SK-N-SH (cell line): ENCODE data around the gene TMEM164. TPM values are rescaled to one million over a fixed set of nuclear protein-coding genes. Genes with fewer than 3 reads are reported as not detected.
A peak's percentile ranks its signal among the peaks of the same experiment; 100 is the strongest.

Source experiments
- CTCF ChIA-PET: fragments of 300-600, 350-600 bp; formaldehyde crosslinking; extraction: SDS; loops from one replicate; lab custom pipeline; 2021; lab: Yijun Ruan, JAX
- POLR2A ChIA-PET: fragments of 350-600 bp; sonication (Branson Sonifier 250); formaldehyde crosslinking; extraction: SDS; loops from one replicate; lab custom pipeline; 2020; ENCODE audit warnings: antibody characterized with exemption, inconsistent platforms; lab: Yijun Ruan, JAX
- DNase-seq: peaks from one replicate; pipeline ENCODE4 v3.0.0; 2012
- H2AFZ ChIP-seq: fragments of 200-600 bp; sonication (generic); 2 replicates; pipeline ENCODE4 v1.8.1; 2016; ENCODE audit warnings: antibody characterized with exemption, mild to moderate bottlenecking, low read depth
- H3F3A ChIP-seq: fragments of 200-600 bp; sonication (generic); replicated peaks from 2 replicates; pipeline ENCODE3; 2016; ENCODE audit warnings: antibody characterized with exemption, mild to moderate bottlenecking; ENCODE audit not compliant: insufficient read depth
- H3K27ac ChIP-seq, 2 experiments: fragments of 200-500 bp in 1 of 2; fragments of 200-600 bp in 1 of 2; sonication (Bioruptor generic) in 1 of 2; sonication (generic), shearing (Covaris generic) in 1 of 2; 2 replicates each; pipeline versions ENCODE4 v1.5.1 to v1.6.1; 2014 to 2016; ENCODE audit warnings: low read depth in 2 of 2, inconsistent platforms in 1 of 2, low read length in 1 of 2, mild to moderate bottlenecking in 1 of 2, mixed read lengths in 1 of 2
- H3K27me3 ChIP-seq: fragments of 200-600 bp; sonication (generic), shearing (Covaris generic); 2 replicates; pipeline ENCODE4 v1.6.1; 2016; ENCODE audit warnings: mixed run types; ENCODE audit not compliant: insufficient read depth
- H3K36me3 ChIP-seq, 2 experiments: fragments of 200-500 bp in 1 of 2; fragments of 200-600 bp in 1 of 2; sonication (Bioruptor generic) in 1 of 2; sonication (generic) in 1 of 2; replicated peaks in 1 of 2; 2 replicates each; pipeline versions ENCODE3 to v1.5.1; 2014 to 2016; ENCODE audit warnings: low read length in 1 of 2, mild to moderate bottlenecking in 1 of 2; ENCODE audit not compliant: insufficient read depth in 2 of 2, control insufficient read depth in 1 of 2
- H3K4me1 ChIP-seq, 2 experiments: fragments of 200-500 bp in 1 of 2; fragments of 200-600 bp in 1 of 2; sonication (Bioruptor generic) in 1 of 2; sonication (generic), shearing (Covaris generic) in 1 of 2; 2 replicates each; pipeline versions ENCODE4 v1.5.1 to v1.6.1; 2014 to 2016; ENCODE audit warnings: low read depth in 1 of 2, low read length in 1 of 2, mixed run types in 1 of 2; ENCODE audit not compliant: insufficient read depth in 2 of 2, control insufficient read depth in 1 of 2
- H3K4me2 ChIP-seq: fragments of 200-600 bp; sonication (generic), shearing (Covaris generic); 2 replicates; pipeline ENCODE4 v1.6.1; 2017; ENCODE audit warnings: mixed run types
- H3K4me3 ChIP-seq, 2 experiments: fragments of 200-500 bp in 1 of 2; fragments of 200-600 bp in 1 of 2; sonication (Bioruptor generic) in 1 of 2; sonication (generic), shearing (Covaris generic) in 1 of 2; 2 replicates each; pipeline versions ENCODE4 v1.5.1 to v1.8.1; 2014 to 2016; ENCODE audit warnings: low read depth in 2 of 2, inconsistent platforms in 1 of 2, low read length in 1 of 2, mild to moderate bottlenecking in 1 of 2, mixed read lengths in 1 of 2, moderate library complexity in 1 of 2
- H3K79me2 ChIP-seq: fragments of 200-600 bp; sonication (generic); 2 replicates; pipeline ENCODE4 v1.8.1; 2017; ENCODE audit warnings: mild to moderate bottlenecking; ENCODE audit not compliant: insufficient read depth
- H3K9ac ChIP-seq: fragments of 200-600 bp; sonication (generic); 2 replicates; pipeline ENCODE4 v1.6.1; 2017; ENCODE audit warnings: mixed run types
- H3K9me2 ChIP-seq: fragments of 200-600 bp; sonication (generic); 2 replicates; pipeline ENCODE4 v1.6.1; 2017; ENCODE audit warnings: mixed run types
- H3K9me3 ChIP-seq: fragments of 200-600 bp; sonication (generic); 2 replicates; pipeline ENCODE4 v1.6.1; 2017; ENCODE audit warnings: mixed run types, mild to moderate bottlenecking, moderate library complexity
- H4K20me1 ChIP-seq: fragments of 200-600 bp; sonication (generic); 2 replicates; pipeline ENCODE4 v1.6.1; 2017; ENCODE audit warnings: mild to moderate bottlenecking, mixed run types; ENCODE audit not compliant: insufficient read depth
- CHD2 ChIP-seq: fragments of 150-350 bp; IDR thresholded peaks from 2 replicates; pipeline ENCODE4 v1.6.1; 2018; ENCODE audit warnings: low read length; ENCODE audit not compliant: partially characterized antibody
- ELF1 ChIP-seq: IDR thresholded peaks from 2 replicates; pipeline ENCODE4 v1.4.0; 2012
- EP300 ChIP-seq, 2 experiments: IDR thresholded peaks; 2 replicates each; pipeline versions ENCODE4 v1.4.0 to v1.6.1; 2012; ENCODE audit warnings: borderline replicate concordance in 1 of 2, low read depth in 1 of 2, low read length in 1 of 2
- FOSL2 ChIP-seq: IDR thresholded peaks from 2 replicates; pipeline ENCODE4 v1.4.0; 2012; ENCODE audit warnings: low read depth, mild to moderate bottlenecking, moderate library complexity, borderline replicate concordance
- FOXJ3 ChIP-seq: sonication (generic); formaldehyde crosslinking; IDR thresholded peaks from 2 replicates; pipeline ENCODE4 v1.5.1; 2020; ENCODE audit warnings: mild to moderate bottlenecking, missing genetic modification reagents
- GATA2 ChIP-seq: sonication (generic); formaldehyde crosslinking; IDR thresholded peaks from 2 replicates; pipeline ENCODE4 v1.5.0; 2020; ENCODE audit warnings: mild to moderate bottlenecking, missing genetic modification reagents
- JUND ChIP-seq: IDR thresholded peaks from 2 replicates; pipeline ENCODE4 v1.4.0; 2012
- MXI1 ChIP-seq: IDR thresholded peaks from 2 replicates; pipeline ENCODE4 v1.6.1; 2012; ENCODE audit warnings: mild to moderate bottlenecking, low read depth, low read length, improper control_type of control experiment
- RAD21 ChIP-seq: IDR thresholded peaks from 2 replicates; pipeline ENCODE4 v1.6.1; 2012; ENCODE audit warnings: mild to moderate bottlenecking, low read length
- RCOR1 ChIP-seq: fragments of 150-350 bp; IDR thresholded peaks from 2 replicates; pipeline ENCODE4 v1.6.1; 2017; ENCODE audit warnings: antibody characterized with exemption, low read length
- RXRA ChIP-seq: IDR thresholded peaks from 2 replicates; pipeline ENCODE4 v1.4.0; 2012; ENCODE audit warnings: low read depth, mild to moderate bottlenecking, borderline replicate concordance
- SMC3 ChIP-seq: IDR thresholded peaks from 2 replicates; pipeline ENCODE4 v1.6.1; 2012; ENCODE audit warnings: low read depth, low read length, improper control_type of control experiment
- TCF12 ChIP-seq: IDR thresholded peaks from 2 replicates; pipeline ENCODE4 v1.4.0; 2012
- TEAD4 ChIP-seq: IDR thresholded peaks from 2 replicates; pipeline ENCODE4 v1.4.0; 2012; ENCODE audit warnings: mild to moderate bottlenecking, borderline replicate concordance; ENCODE audit not compliant: insufficient read depth
- ZBTB33 ChIP-seq: IDR thresholded peaks from 2 replicates; pipeline ENCODE4 v1.4.0; 2012; ENCODE audit warnings: low read depth, borderline replicate concordance
- WGBS: methylation state at CpG from one replicate; pipeline ENCODE4 v1.1.6; 2017; ENCODE audit warnings: low lambda C conversion rate; 5-methylcytosine and 5-hydroxymethylcytosine counted together
- polyA plus RNA-seq, 3 experiments: library from polyadenylated mRNA; depleted of rRNA; stranded (reverse); fragments of >200 nt; gene quantifications; 2 replicates each; pipeline ENCODE4 v1.2.3, GENCODE V29; 2012
- TF ChIP-seq, protein P1 (sequence below): fragments of 200-600 bp; sonication (generic); IDR thresholded peaks from 2 replicates; pipeline ENCODE4 v1.6.1; 2017; ENCODE audit warnings: antibody characterized with exemption, mild to moderate bottlenecking, moderate library complexity
- TF ChIP-seq, protein P2 (sequence below): IDR thresholded peaks from 2 replicates; pipeline ENCODE4; 2012

TMEM164 gene
- polyA plus RNA-seq, 1 of the 3 experiments (the other 2 are of a cell fraction), result 11.9 TPM

DNA sequence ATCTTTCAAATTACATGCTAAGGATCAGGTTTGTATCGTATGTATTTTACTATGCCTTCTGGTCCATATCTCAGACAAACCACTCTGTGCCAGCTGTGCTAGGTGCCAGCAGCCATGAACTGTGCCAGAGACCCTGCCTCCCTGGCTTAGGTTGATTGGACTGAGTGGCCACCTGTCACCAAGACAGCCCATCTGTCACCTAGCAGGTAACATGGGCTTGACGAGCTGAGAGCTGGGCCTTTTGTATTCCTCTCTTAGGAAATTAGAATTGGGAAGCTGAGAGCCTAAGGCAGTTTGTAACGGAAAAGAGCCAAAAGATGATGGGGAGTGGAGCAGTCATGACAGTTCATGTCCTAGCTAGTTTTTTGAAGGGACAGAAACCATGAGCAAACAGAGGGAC lies 42.5 kb downstream of the TMEM164 start:
- no peak for DNase-seq
- no peak overlapping the region for H3K4me3 ChIP-seq
- H3K9ac ChIP-seq, result no peak overlapping the region
- no peaks in the 10 kb centered on the region for H3F3A ChIP-seq
- WGBS, result 44% methylated on average over 3 of the region's 3 CpGs
- no peak overlapping the region for H3K27ac ChIP-seq
- H4K20me1 ChIP-seq, result peaks cover 8% of the 10 kb centered on the region; the same call in 1 of the 2 replicates
- TF ChIP-seq RAD21, result no peak
- no peaks in the 10 kb centered on the region for H3K36me3 ChIP-seq
- peaks cover 5% of the 10 kb centered on the region; the same call in 1 of the 2 replicates for H3K27me3 ChIP-seq
- H3K9me3 ChIP-seq, result no peaks in the 10 kb centered on the region
- H3K4me2 ChIP-seq, result no peak overlapping the region
- ChIA-PET POLR2A (no interaction called here), CTCF (interaction anchor here (1.0 to 1.6 kb wide), 2 partner anchors 100 to 134 kb away, joined by 5 to 6 read pairs; no protein-coding TSS in a partner anchor)
- H3K4me1 ChIP-seq, result no peaks in the 10 kb centered on the region; a peak in 1 of 4 replicates
- H2AFZ ChIP-seq, result no peak overlapping the region
- no peaks in the 10 kb centered on the region for H3K79me2 ChIP-seq
- H3K9me2 ChIP-seq, result no peaks in the 10 kb centered on the region

GRCh38 chrX:110046001-110046400 lies 43.1 kb downstream of the TMEM164 start:
- Histone ChIP-seq H3K79me2 (no peaks in the 10 kb centered on the region), H3K27me3 (peaks cover 7% of the 10 kb centered on the region; the same call in 1 of the 2 replicates), H3K27ac (no peak overlapping the region), H3K9me2 (no peaks in the 10 kb centered on the region), H3K4me3 (no peak overlapping the region), H3K36me3 (no peaks in the 10 kb centered on the region), H3F3A (no peaks in the 10 kb centered on the region), H3K4me2 (no peak overlapping the region), H4K20me1 (peaks cover 2% of the 10 kb centered on the region; the same call in 1 of the 2 replicates), H2AFZ (no peak overlapping the region), H3K9me3 (no peaks in the 10 kb centered on the region), H3K9ac (no peak overlapping the region), H3K4me1 (no peaks in the 10 kb centered on the region; a peak in 1 of 4 replicates)
- CTCF ChIA-PET, result interaction anchor here (1.6 kb wide), 1 partner anchor 100 kb away, joined by 5 read pairs; no protein-coding TSS in a partner anchor
- 34% methylated on average over 4 of the region's 4 CpGs for WGBS
- DNase-seq, result no peak
- TF ChIP-seq, protein P1, sequence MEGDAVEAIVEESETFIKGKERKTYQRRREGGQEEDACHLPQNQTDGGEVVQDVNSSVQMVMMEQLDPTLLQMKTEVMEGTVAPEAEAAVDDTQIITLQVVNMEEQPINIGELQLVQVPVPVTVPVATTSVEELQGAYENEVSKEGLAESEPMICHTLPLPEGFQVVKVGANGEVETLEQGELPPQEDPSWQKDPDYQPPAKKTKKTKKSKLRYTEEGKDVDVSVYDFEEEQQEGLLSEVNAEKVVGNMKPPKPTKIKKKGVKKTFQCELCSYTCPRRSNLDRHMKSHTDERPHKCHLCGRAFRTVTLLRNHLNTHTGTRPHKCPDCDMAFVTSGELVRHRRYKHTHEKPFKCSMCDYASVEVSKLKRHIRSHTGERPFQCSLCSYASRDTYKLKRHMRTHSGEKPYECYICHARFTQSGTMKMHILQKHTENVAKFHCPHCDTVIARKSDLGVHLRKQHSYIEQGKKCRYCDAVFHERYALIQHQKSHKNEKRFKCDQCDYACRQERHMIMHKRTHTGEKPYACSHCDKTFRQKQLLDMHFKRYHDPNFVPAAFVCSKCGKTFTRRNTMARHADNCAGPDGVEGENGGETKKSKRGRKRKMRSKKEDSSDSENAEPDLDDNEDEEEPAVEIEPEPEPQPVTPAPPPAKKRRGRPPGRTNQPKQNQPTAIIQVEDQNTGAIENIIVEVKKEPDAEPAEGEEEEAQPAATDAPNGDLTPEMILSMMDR, result peak; percentile 20
- TF ChIP-seq, protein P2, sequence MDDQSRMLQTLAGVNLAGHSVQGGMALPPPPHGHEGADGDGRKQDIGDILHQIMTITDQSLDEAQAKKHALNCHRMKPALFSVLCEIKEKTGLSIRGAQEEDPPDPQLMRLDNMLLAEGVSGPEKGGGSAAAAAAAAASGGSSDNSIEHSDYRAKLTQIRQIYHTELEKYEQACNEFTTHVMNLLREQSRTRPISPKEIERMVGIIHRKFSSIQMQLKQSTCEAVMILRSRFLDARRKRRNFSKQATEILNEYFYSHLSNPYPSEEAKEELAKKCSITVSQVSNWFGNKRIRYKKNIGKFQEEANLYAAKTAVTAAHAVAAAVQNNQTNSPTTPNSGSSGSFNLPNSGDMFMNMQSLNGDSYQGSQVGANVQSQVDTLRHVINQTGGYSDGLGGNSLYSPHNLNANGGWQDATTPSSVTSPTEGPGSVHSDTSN, result no peak
- POLR2A ChIA-PET, result no interaction called here

- Histone ChIP-seq H3K79me2 (no peaks in the 10 kb centered on the region), H4K20me1 (no peaks in the 10 kb centered on the region), H3K27ac (no peak overlapping the region), H3K4me3 (no peak overlapping the region), H3K9ac (no peak overlapping the region), H3K36me3 (no peaks in the 10 kb centered on the region), H3K9me3 (no peaks in the 10 kb centered on the region), H3K27me3 (peaks cover 7% of the 10 kb centered on the region; the same call in 1 of the 2 replicates), H3K4me1 (no peaks in the 10 kb centered on the region; a peak in 1 of 4 replicates), H3K9me2 (no peaks in the 10 kb centered on the region), H3F3A (no peaks in the 10 kb centered on the region), H2AFZ (no peak overlapping the region), H3K4me2 (no peak overlapping the region)
- POLR2A ChIA-PET, result no interaction called here
- CTCF ChIA-PET, result no interaction called here
- WGBS, result 50% methylated on average over 1 of the region's 1 CpG
- no peak for DNase-seq
- TF ChIP-seq ZBTB33 (no peak), GATA2 (CRISPR knock-in tag) (no peak), ELF1 (no peak), TCF12 (no peak), MXI1 (no peak), SMC3 (no peak), JUND (no peak), CHD2 (no peak), RCOR1 (no peak), EP300 (IDR thresholded peaks at IDR 0.05; ENCODE audit: borderline replicate concordance in 1 of 2, low read depth in 1 of 2, low read length in 1 of 2) (no peak), RXRA (no peak), FOSL2 (no peak), FOXJ3 (no peak), TEAD4 (no peak)
- TF ChIP-seq, protein P2, result no peak
Observed at GRCh38 chrX:110046971-110047370, 44.1 kb downstream of the TMEM164 start.
